GM12891 (cell line): Measurements from ENCODE around the gene PTPRN2.

ENCODE experiments used
- POLR2A ChIP-seq: IDR thresholded peaks from 2 replicates; pipeline ENCODE4 v1.6.1; 2011; ENCODE audit warnings: low read depth, low read length, control low read depth
- POLR2AphosphoS5 ChIP-seq: IDR thresholded peaks from 2 replicates; pipeline ENCODE4 v1.6.1; 2011; ENCODE audit warnings: low read depth, low read length, control low read depth
- POU2F2 ChIP-seq: IDR thresholded peaks from 2 replicates; pipeline ENCODE4 v1.6.1; 2011; ENCODE audit warnings: low read depth, mild to moderate bottlenecking, control low read depth, low read length, moderate library complexity
- SPI1 ChIP-seq: IDR thresholded peaks from 2 replicates; pipeline ENCODE4 v1.6.1; 2011; ENCODE audit warnings: low read depth, low read length, control low read depth

DNA sequence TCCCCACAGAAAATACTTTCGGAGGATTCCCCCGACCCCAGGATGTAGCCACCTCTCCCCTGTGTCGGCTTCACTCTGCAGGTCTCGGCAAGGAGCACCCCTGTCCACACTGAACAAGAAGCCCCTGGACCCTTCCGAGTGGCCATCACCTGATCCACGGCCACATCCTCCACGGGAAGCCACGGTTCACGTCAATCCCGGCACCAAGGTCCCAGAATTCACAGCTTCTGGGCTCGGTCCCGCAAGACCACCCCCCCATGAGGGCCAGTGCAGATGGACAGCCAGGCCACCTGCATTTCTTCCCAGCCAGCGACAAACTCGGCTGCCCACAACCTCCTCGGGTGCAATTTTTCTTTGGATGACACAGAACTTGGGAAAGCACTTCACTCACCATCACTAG is 199.6 kb downstream of the PTPRN2 start:
- no peak for TF ChIP-seq POLR2AphosphoS5
- no peak for TF ChIP-seq POLR2A
- no peak for TF ChIP-seq POU2F2
- TF ChIP-seq SPI1 = no peak
